Measurements from ENCODE around the gene TMEM242. TPM values are rescaled to one million over a fixed set of nuclear protein-coding genes. Genes with fewer than 3 reads are reported as not detected.

TMEM242 gene
- total and polyA plus RNA-seq, 2 of the 13 experiments (the other 11 are each of a cell fraction or from before 2014, with no cell fraction given): 5.6 to 11.1 TPM

GRCh38 chr6:157323255-157323965 lies at the start of gene TMEM242 (continued):
- TF ChIP-seq, protein P1, sequence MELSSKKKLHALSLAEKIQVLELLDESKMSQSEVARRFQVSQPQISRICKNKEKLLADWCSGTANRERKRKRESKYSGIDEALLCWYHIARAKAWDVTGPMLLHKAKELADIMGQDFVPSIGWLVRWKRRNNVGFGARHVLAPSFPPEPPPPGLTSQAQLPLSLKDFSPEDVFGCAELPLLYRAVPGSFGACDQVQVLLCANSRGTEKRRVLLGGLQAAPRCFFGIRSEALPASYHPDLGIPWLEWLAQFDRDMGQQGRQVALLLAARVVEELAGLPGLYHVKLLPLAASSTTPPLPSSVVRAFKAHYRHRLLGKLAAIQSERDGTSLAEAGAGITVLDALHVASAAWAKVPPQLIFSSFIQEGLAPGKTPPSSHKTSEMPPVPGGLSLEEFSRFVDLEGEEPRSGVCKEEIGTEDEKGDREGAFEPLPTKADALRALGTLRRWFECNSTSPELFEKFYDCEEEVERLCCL (CRISPR knock-in tag; IDR thresholded peaks at IDR 0.05; ENCODE audit: borderline replicate concordance): peak; percentile 90; the same call in 1 of the 2 replicates
- TF ChIP-seq, protein P2, sequence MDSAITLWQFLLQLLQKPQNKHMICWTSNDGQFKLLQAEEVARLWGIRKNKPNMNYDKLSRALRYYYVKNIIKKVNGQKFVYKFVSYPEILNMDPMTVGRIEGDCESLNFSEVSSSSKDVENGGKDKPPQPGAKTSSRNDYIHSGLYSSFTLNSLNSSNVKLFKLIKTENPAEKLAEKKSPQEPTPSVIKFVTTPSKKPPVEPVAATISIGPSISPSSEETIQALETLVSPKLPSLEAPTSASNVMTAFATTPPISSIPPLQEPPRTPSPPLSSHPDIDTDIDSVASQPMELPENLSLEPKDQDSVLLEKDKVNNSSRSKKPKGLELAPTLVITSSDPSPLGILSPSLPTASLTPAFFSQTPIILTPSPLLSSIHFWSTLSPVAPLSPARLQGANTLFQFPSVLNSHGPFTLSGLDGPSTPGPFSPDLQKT (CRISPR knock-in tag; IDR thresholded peaks at IDR 0.05; ENCODE audit: borderline replicate concordance): 0 out of 2 replicates have a peak, but pooled peaks have one; percentile 23
- TF ChIP-seq ZFP82 (CRISPR knock-in tag; IDR thresholded peaks at IDR 0.05; ENCODE audit: borderline replicate concordance) (peak; percentile 99), THAP9 (CRISPR knock-in tag; IDR thresholded peaks at IDR 0.05; ENCODE audit: borderline replicate concordance) (peak; percentile 98), SNRNP70 (IDR thresholded peaks at IDR 0.05; ENCODE audit: low read depth, low read length) (no peak), KLF13 (CRISPR knock-in tag; IDR thresholded peaks at IDR 0.05) (peak; percentile 86), MAFG (CRISPR knock-in tag; IDR thresholded peaks at IDR 0.05) (no peak; the same call in 1 of the 2 replicates), ZNF33A (CRISPR knock-in tag; IDR thresholded peaks at IDR 0.05; ENCODE audit: borderline replicate concordance) (peak; percentile 98; the same call in 1 of the 2 replicates), REL (CRISPR knock-in tag; conservative IDR thresholded peaks at IDR 0.05) (no peak; the same call in 1 of the 2 replicates), ZFX (CRISPR knock-in tag; IDR thresholded peaks at IDR 0.05; ENCODE audit: low read depth) (peak; percentile 99), PHF21A (CRISPR knock-in tag; IDR thresholded peaks at IDR 0.05) (peak; percentile 95), RBM39 (IDR thresholded peaks at IDR 0.05; ENCODE audit: low read depth, low read length, poor library complexity, severe bottlenecking) (peak; percentile 100), ZNF672 (CRISPR knock-in tag; IDR thresholded peaks at IDR 0.05) (no peak), RXRB (CRISPR knock-in tag; IDR thresholded peaks at IDR 0.05; ENCODE audit: borderline replicate concordance) (peak; percentile 92)
- TF ChIP-seq, protein P3, sequence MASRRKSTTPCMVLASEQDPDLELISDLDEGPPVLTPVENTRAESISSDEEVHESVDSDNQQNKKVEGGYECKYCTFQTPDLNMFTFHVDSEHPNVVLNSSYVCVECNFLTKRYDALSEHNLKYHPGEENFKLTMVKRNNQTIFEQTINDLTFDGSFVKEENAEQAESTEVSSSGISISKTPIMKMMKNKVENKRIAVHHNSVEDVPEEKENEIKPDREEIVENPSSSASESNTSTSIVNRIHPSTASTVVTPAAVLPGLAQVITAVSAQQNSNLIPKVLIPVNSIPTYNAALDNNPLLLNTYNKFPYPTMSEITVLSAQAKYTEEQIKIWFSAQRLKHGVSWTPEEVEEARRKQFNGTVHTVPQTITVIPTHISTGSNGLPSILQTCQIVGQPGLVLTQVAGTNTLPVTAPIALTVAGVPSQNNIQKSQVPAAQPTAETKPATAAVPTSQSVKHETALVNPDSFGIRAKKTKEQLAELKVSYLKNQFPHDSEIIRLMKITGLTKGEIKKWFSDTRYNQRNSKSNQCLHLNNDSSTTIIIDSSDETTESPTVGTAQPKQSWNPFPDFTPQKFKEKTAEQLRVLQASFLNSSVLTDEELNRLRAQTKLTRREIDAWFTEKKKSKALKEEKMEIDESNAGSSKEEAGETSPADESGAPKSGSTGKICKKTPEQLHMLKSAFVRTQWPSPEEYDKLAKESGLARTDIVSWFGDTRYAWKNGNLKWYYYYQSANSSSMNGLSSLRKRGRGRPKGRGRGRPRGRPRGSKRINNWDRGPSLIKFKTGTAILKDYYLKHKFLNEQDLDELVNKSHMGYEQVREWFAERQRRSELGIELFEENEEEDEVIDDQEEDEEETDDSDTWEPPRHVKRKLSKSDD (CRISPR knock-in tag; IDR thresholded peaks at IDR 0.05; ENCODE audit: low read depth): peak; percentile 98
- TF ChIP-seq, protein P4, sequence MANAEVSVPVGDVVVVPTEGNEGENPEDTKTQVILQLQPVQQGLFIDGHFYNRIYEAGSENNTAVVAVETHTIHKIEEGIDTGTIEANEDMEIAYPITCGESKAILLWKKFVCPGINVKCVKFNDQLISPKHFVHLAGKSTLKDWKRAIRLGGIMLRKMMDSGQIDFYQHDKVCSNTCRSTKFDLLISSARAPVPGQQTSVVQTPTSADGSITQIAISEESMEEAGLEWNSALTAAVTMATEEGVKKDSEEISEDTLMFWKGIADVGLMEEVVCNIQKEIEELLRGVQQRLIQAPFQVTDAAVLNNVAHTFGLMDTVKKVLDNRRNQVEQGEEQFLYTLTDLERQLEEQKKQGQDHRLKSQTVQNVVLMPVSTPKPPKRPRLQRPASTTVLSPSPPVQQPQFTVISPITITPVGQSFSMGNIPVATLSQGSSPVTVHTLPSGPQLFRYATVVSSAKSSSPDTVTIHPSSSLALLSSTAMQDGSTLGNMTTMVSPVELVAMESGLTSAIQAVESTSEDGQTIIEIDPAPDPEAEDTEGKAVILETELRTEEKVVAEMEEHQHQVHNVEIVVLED (CRISPR knock-in tag; IDR thresholded peaks at IDR 0.05; ENCODE audit: borderline replicate concordance): peak; percentile 82
